Right lung (tissue), 5 donors: ENCODE results near the gene SLC25A21. TPM values are rescaled to one million over a fixed set of nuclear protein-coding genes. Genes with fewer than 3 reads are reported as not detected.

ENCODE experiments used
- DNase-seq, 2 donors: peaks; one replicate each; pipeline ENCODE4 v3.0.0-alpha.2; 2013
- polyA plus RNA-seq, 5 donors: library from polyadenylated mRNA; unstranded; fragments of 120-200 nt; gene quantifications; one replicate each; pipeline versions ENCODE4 v1.2.1 to v1.2.3, GENCODE V29; 2013; ENCODE audit warnings: inconsistent platforms in 1 of 5, low replicate concordance in 1 of 5; ENCODE audit not compliant: insufficient read length in 5 of 5, insufficient read depth in 1 of 5

SLC25A21 gene
- polyA plus RNA-seq, 5 donors = 1.5 to 3.1 (median 2.7) TPM

DNA sequence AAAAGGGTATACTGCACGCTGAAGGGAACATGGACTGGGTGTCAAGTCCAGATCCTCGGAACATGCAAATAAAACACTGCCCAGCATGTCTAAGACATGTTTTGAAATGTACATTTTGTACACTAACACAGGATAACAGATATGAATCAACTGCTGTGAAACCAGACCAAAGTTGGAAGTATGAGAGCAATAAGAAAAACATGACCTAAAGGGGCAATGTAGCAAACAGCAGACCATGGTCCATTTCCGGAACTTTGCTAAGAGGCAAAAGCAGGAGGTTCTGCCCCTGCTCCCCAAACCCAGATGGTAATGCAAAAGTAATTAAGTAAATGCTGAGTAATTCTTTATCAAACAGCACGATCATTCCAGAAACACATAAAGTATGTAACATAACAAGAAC, 125.2 kb downstream of the SLC25A21 start:
- DNase-seq = no peak

DNA sequence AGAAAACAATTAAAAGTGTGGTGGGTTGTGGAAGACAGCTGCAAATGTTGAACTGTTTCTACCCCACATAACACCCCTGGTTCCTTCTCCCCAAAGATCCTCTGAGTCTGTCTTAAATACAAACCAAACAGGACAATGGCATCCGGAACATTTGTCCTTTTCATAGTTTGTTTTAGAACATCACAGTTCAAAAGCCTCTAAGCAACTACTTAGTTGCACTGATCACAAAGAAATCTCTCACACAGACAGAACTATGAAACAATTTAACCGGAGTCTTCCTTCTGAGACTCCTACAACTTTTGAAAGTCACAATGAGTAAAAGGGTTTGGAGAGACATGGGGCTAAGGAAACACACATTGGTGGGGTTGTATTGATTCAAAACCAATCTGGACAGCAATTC, 125.6 kb downstream of the SLC25A21 start:
- DNase-seq = no peak

DNA sequence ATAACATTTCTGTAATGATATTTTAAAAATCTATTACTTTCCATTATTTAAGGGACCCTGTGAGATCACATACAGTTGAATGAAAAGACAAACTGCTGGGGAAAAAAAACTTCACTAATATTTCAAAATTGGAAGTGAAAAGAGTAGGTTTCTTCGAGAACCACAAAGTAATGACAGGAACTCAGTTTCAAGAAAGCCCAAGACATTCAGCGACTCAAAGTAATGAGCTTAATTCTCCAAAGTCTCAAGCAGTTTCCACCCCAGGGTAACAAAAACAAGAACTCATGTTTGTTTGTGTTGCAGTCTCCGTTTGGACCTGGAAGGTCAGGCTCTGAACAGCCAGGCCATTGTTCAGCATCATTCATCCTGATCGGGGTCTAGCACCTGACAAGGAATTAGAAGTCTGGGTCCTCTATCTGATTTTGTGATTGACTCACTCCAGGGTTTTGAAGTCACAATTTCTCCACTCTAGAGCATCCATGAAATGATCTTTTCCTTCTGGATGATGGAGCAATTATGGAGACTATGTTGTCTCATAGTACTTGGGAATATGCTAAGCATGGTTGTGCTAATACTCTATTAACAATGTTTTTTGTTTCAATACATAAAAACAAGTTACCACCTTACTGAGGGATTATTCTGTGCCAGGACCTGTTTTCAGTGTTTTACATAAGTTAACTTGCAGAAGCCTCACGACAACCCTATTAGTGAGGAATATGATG, 126.9 kb downstream of the SLC25A21 start:
- DNase-seq = no peak

DNA sequence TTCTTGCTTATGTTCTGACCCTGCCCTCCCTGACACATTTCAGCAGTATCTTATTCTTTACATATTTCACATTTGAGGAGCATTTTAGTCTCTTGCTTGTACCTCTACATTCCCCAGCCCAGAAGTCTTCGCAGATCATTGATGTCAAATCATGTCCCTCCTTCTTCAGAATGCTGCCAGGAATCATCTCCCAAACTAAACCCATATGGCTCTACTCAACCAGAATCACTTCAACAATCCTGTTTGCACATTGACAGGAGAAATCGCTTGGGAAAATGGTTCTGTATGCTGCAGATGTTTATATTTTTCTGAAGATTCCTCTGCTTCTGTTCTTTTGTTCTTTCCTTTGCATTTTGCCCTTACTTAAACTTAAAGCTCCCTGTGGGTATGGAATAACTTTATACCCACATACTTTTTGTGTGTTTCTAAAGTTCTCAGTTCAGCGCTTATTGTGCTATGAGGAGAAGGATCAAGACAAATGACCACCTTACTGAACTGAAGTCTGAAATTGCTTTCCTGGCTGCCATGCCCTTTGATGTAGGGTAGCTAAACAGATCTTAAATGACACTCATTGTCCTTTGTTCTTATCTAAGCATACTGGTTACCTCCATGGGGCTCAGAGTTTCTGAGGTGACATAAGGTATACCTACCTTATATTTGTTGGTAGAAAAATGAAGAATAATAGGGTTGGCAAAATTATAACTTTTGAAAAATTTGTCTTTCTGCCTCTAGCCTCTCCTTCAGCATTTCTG, 134.6 kb downstream of the SLC25A21 start:
- DNase-seq = no peak

DNA sequence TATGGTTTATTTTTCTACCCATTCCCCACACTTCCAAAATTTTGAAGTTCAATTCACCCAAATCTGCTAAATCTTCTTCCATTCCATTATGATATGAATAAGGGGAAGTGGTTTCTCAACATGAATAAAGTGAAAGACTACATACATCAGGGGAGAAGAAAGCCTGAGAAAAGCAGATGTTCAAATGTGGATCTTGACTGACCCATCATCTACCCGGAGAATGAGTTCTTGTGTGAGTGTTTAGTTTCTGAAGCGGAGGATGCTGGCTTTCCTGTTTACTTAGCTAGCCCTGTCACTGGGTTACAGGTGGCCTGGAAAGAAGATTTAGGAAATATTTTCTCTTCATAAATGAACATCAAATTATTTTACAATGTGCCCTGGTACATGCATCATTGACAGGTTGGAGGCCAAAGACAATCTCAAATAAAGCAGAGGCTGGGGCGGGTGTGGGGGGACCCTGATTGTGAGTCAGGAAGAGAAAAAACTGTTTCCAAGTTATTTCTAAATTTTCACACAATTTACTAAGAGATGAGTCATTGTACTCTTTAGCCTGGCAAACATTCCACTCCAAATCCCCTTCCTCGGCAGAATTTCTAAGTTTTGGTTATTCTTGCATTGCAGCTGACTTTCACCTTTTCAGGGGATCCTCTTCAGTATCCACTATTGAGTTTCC, 135.6 kb downstream of the SLC25A21 start:
- DNase-seq = no peak

DNA sequence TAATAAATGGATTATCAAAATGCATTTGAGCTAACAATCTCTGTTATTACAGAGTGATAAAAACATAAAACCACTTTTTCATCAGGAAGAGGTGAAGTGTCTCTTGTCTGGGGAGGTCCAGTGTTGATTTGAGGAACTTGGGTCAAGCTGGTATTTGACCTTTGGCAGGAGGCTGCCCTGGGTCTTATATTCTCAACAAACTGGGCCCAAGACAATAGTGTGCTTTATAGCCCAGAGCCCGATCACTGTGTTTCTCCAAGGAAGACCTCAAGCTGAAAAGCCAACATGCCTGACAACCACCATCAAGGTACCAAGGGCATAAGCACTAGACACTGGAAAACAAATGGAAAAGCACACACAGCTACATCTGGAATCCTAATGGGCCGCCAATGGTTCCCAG, 137.0 kb downstream of the SLC25A21 start:
- no peak for DNase-seq

DNA sequence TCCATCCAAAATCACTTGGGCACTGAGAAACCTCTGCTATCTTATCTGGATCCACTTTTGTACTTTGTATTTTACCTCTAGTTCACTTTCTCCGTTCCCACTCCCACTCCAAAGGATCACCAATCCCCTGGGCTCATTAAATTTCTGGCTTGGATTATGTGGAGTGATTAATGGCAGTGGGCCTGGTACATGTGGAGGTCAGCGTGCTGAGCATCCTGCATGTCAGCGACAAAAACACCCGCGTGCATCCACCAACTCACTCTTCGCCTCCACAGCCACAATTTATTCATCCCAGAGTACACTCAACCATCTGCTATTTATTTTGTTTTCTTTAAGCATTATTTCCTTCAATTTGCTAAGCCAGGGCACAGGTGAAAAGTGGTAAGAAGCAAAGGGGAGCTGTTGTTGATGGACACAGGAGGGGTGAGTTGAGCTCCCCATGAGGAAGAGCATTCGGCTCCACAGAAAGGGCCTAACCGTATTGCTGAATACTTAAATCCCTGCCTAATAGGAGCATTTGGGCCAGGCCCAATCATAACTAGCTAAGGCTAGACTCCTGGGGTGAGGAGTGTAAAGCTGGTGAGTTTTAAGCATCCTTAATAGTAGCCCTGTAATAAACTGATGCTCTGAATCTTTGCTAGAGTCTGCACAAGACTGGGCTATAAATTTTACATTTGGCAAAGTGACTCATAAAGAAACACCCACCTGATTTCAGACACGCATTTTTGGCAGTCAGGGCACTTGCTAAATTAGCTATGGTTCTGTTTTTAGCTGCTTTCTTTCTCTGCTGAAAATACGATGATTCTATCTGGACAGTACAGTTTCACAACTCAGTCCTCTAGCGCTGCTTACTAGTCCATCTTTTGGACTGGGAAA, 137.8 kb downstream of the SLC25A21 start:
- no peak for DNase-seq

DNA sequence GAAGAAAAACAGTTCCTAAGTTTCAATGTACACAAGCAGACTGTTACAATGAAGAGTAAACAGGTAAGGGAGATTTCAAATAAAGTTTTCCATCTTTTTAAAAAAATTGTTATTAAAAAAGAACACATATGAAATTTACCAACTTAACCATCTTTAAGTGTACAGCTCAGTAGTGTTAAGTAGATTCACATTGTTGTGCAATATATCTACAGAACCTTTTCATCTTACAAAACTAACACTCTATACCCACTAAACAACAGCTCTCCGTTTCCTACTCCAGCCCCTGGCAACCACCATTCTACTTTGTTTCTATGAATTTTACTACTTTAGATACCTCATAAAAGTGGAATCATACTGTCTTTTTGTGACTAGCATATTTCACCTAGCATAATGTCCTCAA, 139.5 kb downstream of the SLC25A21 start:
- no peak for DNase-seq

DNA sequence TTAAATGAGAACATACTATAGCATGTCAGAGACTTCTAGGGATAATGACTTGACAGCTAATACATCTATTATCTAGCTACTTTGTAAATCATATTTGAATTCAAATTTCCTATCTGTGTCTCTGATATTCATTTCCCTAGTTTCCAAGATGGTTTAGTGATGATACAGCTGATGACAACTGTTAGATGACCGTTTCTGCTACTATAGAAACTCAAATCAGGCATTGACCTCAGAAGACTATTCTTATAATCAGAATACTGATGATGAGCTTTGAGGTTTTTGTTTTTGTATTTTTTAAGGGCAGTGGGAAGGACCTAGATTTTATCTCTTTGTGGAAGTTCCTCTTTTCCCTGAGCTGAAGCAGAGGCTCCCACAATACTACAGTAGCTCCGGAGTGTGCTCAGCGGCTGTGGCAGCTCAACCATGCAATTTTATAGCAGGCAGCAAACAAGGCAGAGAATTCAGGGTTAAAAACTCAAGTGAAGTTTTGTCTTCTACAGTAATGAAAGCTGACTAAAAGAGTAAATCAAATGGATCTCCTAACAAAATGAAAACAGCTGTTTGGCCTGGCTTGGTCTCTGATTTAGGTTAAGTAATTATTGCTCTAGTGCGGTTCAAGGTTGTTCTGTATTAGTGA, 145.1 kb downstream of the SLC25A21 start:
- DNase-seq = no peak

DNA sequence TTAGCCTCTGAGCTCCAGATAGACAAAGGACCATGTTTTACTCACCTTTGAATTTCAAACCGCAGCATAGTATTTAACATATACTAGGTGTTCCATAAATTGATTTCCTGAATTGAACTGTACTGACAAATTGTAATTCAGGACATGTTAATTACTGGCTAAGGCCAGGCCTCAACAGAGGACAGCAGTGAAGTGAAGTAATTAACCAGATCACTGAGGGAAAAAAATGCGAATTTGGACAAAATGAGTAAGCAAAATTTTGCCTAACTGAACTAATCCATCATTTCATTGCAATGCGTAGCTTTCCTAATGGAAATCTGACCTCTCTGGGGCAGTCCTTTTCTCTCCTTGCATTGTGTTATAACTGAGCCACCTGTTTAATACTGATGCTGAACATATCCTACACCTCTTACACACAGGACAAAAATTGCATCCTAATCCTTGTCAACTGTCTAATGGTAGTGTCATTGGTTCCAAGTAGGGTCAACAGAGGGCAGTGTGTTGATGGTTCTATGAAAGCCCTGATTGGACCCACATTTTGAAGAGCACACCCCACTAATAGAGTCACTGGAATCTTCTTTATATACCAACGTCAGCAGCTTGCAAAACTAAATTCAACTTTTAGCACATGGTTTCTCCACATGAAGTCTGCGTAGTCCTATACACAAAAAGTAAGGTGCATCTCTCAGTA, 148.4 kb downstream of the SLC25A21 start:
- DNase-seq = no peak

DNA sequence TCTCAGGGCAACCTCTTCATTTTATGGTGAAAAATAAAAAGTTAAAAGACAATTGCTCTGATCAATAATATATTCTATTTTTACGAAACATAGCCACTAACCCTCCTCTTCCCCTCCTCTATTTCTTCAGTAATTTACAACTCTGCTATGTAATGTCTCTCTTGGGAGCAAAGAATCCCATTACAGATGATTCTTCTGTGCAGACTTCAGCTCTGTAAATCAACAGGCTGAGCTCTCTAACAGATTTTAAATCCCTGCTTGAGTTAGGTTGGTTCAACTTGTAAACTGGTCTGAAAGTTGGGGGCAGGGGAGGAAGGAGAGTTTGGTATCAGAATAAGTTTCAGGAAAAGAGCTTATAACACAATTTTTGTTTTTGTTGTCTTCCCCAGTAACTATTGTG, 151.0 kb downstream of the SLC25A21 start:
- no peak for DNase-seq

DNA sequence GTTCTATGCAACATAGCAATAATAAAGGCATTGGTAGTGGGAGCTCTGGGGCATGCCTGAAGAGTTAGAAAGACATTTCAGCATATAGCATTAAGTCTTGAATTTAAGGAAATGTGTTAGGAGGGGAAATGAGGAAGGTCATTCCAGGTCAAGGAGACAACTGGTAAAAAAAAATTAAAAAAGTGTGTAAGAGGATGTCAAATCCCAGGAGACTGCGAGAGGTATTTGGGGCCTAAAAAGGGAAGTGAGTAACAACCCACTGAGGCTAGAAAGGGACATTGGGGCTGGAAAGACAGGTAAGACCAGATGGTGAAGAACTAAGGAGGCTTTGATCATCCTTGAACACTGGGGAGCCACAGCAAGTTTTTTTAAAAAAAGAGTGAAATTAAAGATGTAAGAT, 152.9 kb downstream of the SLC25A21 start:
- no peak for DNase-seq

DNA sequence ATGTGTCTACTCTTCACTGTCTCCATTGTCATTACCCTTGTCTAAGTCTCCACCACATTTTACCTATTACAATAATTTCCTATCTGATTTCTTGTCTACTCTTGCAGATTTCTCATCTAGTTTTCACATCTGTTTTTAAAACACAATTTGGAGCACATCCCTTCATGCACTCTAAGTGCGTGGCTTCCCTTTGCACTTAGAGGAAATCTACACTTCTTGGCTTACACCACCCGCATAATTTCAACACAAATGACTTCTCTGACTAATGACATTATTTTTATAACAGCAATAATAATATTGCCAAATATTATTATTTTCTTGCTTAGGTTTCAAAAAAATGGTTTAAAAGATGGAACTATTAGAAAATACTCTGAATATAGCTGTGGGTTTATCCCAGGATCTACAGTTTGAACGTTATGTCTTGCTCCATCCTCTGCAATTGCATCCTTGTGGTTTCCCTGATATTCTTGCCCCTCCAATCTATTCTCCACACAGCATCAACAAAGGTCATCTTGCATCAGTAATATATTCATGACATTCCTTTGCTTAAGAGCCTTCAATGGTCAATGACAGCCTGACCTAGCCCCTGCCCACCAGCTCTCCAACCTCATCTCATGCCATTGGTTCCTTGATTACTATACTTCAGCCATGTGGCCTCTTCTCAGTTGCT, 153.7 kb downstream of the SLC25A21 start:
- no peak for DNase-seq

DNA sequence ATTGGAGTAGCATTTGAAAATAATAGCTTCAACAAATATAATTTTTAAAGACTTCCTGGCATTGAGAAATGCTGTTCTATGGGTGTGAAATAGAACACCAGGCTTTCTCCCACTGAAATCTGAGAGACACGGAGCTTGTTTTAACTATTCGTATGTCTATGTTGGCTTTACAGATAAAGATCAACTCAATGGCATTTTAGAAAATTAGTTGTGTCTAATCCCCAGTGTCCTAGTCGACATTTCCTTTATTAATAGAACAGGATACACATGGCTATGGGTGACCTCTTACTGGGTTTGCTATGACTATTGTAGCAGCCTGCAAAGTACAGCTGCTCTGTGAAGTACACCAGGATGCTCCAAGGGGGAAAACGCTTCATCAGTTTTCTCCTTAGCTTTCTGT, 159.3 kb downstream of the SLC25A21 start:
- no peak for DNase-seq

DNA sequence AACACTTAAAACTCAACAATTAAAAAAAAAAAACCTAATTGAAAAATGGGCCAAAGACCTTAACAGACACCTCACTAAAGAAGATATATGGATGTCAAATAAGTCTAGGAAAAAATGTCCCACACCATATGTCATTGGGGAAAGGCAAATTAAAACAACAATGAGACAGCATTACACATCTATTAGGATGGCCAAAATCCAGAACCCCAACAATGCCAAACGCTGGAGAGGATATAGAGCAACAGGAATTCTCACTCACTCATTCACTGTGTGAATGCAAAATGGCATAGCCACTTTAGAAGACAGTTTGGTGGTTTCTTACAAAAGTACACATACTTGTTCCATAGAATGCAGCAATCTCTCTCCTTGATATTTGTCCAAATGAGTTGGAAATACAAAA, 173.7 kb downstream of the SLC25A21 start:
- DNase-seq = no peak

DNA sequence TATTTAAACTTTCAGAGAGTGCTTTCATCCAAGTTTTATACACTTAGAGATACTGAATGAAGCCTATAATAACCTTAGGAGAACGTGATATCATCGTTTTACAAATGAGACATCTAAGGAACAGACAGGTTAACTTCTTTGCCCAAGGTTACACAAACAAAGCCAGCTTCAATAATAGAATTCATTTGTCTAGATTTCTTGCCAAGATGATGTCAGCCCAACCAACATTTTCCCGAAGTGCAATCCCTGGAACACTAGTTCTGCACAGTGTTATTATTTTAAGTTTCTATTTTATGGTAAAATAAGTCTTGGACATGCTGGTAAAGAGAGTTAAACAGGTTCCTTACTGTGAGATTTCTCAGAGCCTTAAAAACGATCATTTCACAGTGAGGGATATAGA, 174.6 kb downstream of the SLC25A21 start:
- DNase-seq = no peak

DNA sequence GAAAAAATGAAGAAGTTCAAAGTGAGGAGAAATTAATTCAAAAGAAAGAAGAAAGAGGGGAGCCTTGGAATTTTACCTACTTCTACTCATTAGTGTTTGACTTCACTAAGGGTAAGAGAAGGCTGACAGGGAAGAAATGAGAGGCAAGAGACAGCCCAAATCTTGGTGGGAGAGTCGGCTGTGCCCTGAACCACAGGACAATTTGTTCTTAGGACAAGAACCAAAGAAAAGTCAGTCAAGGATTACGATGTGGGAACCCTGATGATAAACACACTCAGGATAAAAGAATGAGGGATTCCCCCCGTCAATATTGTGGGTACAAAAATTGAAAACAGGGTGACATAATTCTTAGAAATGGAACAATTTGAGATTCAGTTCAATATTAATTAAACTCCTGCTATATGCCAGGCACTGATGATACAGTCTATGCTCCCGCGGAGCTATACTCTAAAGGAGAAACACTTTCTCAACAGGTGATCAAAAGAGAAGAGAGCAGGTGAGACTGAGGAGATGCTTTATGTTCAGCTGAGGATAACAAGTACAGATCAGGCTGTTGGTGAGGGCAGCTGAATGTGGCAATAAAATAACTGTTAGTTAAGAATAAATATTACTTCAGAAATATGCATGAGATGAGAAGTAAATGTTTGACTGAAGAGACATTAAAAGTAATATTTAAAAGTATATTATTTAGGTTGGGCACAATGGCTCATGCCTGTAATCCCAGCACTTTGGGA, 175.4 kb downstream of the SLC25A21 start:
- DNase-seq = no peak

DNA sequence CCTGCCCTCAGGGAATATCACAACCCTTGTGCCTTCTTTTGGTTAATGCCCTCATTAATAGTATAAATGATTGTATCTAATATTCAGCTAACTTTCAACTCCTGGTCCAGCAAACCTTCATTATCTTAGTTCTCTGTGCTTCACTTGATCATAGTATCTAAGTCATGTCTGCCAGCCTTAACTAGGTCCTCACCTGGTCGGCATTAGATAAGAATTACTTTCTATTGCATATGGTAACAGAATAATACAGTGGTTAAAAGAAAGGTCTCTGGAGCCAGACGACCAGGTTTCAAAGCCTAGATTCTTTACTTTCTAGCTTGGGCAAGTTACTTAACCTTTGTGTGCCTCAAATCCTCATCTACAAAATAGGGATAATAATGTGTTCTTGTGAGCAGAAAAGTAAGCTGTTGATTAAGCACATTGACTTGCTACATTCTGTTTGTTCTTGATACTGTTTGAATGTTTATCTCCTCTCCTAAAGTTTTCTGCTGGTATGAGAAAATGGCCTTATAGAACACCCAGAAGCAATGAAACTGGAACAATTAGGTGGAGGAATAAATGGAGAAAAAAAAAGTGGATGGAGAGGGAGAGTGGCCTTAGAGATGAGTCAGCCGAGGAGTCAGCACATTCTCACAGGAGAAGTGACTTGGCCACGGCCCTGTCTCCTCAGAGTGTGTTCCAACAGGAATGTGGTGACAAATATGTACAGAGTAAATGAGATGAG, 176.1 kb downstream of the SLC25A21 start:
- DNase-seq = no peak

DNA sequence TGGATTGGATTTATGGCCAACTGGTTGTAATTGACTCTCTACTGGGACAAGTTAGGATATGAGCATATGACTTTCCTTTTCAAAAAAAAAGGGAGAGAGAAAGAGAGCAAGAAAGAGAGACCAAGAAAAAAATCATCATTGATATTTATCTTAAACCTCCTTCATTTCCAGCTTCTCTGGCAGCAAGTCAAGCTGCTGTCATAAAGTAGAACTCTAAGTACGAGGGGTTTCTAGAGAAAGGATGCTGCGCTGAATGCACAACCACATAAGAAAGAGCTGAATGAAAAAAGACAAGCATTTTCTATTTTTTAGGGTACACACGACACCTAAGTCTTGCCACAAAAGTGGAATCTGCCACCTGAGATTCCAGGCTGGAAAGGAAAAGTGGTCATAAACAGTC, 182.6 kb downstream of the SLC25A21 start:
- DNase-seq = no peak
